Ureter (tissue), 1 donor: ENCODE measurements around the gene CACNA1F. TPM values are rescaled to one million over a fixed set of nuclear protein-coding genes. Genes with fewer than 3 reads are reported as not detected.

Experiments used
- DNase-seq: peaks from one replicate; pipeline ENCODE4 v3.0.0-alpha.2; 2020; ENCODE audit warnings: low spot score
- total RNA-seq: library from RNA; stranded (reverse); gene quantifications from one replicate; pipeline ENCODE4 v1.2.4, GENCODE V29; 2023
- donor health status: DM: yes; HTN: yes; CAD: no.

Gene CACNA1F
- total RNA-seq, 1 donor from 2014 or later, result 0.49 TPM

DNA sequence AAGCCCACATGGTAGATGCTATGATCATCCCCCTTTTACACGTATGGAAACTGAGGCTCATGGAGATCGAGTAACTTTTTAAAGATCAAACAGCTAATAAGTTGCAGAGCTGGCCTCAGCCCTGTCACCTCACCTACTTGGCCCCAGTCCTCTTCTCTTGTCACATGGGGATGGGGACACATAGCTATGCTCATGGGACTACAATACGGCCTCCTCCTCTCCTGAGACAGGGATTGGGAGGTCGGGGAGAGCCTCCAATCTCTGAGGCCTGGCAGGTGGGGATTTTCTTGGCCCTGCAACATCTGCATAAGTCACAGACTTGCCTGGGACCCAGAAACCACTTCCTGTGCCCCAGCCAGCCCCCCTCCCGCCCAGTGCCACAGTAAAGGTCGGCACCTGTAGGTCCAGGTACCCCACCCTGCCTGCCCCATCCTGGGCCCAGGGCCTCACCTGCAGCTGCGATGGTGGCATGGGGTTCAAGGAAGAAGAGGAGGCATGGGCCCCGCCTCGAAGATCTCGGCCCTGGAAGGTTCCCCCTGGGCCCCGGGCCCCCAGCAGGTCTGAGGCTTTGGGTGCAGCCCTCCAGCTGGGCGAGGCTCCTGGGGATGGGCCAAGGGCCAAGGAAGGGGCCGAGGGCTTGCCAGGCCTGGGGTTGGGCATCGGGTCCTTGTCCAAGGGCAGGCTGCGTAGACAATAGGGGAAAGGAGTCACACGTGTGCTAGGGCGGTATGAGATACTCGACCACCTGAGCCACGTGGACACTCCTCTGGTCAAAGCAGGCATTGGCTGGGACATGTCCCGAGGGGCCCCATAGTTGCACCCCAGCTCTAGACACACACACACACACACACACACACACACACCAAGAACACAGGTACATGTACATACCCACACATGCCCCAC, 25.0 kb upstream of the CACNA1F start:
- no peak for DNase-seq

DNA sequence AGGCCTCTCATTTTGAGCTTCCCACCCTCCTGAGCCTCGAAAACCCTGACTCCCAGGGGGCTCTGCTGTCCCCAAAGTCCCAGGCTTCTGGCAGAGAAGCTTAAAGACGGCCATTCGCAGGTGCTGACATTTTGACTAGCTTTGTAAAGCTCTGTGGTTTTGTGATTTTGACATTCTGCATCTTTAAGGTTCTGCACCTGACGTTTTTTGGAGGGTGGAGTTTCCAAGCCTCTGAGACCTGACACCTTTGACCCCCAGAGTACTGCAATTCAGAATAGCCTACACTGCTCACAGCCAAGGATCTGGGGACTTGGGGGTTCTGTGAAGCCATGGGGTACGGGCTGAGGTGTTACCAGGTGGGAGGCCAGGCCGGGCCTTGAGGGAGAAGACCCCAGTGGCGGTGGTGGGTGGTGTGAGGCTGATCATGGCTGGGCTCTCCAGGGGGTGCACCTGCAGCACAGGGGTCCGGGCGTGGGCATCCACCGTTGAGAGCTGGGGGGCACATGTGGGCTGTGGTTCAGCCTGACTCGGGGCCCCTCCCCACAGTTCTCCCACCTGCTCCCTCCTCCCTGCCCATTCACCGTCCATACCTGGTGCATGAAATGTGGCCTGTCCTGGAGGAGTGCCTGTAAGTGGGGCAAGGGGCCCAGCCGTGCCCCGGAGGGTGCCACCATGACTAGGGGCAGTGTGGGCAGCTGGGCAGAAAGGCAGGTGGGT, 24.1 kb upstream of the CACNA1F start:
- DNase-seq, result no peak

GRCh38 chrX:49256268-49256995, 23.3 kb upstream of the CACNA1F start:
- DNase-seq, result no peak

DNA sequence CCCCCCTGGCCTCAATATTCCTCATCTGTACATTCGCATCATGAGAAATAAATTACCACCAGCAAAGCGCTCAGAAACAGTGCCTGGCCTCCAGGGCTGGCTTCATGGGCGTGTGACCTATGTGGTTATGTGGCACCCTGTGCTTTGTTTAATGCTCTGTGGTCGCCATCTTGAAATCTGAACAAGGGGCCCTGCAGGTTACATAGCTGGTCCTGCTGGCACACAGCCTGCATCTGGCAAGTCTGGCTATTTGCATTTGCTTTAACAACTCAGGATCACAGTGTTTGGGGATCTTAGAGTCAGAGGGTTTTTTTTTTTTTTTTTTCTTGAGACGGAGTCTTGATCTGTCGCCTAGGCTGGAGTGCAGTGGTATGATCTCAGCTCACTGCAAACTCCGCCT, 21.5 kb upstream of the CACNA1F start:
- DNase-seq, result no peak

DNA sequence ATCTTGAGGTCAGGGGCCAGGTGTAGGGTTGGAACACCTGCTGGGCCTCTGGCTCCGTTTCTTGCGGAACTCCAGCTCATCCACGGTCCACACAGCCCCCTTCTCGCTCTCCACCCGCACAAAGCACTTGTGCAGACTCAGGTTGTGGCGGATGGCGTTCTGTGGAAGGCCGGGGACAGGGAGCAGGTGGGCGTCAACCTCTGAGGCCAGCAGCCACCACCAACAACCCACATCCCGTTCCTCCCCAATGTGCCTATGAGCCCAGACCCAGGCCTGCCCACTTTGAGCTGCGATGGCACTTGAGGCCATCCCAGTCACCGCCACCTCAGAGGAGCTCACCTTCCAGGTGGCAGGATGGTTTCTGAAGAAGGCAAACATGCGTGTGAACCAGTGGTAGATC, 18.2 kb upstream of the CACNA1F start:
- no peak for DNase-seq

- no peak for DNase-seq
These were observed 17.4 kb upstream of the CACNA1F start for GRCh38 chrX:49250578-49250977.

DNA sequence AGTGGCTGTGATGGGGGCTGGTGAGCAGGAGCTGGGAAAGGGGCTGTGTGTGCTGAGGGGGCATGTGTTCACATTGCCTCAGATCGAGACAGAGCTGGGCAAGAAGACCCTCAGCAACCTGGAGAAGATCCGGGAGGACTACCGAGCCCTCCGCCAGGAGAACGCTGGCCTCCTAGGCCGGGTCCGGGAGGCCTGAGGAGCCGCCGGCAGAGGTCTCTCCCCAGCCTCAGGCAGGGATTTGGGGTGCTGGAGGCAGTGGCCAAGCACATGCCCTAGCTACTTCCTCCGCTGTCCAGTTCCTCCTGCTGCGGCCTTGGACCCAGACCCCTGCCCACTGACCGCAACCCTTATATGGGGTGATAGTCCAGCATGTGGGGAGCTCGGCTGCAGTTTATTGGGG, 16.9 kb upstream of the CACNA1F start:
- no peak for DNase-seq

DNA sequence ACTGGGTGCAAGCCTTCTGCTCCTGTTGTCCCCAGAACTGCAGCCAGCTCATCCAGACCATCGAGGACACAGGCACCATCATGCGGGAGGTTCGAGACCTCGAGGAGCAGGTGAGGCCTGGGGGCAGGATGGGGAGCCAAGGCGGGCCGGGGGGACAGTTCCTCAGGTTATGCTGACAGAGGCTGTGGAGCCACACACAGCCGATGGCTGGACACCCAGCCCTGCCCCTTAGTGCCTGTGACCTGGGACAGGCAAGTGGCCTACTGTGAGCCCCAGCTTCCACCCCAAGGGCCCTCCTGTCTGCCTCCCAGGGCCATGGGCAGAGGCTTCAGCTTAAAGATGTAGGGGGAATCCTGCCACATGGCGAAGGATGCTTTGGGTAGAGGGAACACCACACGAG, 16.5 kb upstream of the CACNA1F start:
- no peak for DNase-seq

DNA sequence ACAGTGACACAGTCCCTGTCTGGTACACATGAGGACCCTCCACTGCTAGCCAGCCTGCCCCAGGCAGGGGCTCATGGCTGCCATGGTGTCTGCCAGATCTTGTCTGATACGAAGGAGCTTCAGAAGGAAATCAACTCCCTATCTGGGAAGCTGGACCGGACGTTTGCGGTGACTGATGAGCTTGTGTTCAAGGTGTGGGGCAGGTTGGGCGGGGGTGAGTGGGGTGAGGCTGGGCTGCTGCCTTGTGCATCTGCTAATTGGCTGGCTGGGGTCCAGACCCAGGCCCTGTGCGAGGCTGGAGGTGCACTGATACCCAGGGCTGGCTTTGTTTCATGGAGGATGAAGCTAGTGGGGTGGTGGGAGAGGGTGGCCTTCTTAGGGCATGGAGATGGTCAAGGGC, 15.9 kb upstream of the CACNA1F start:
- DNase-seq, result no peak

DNA sequence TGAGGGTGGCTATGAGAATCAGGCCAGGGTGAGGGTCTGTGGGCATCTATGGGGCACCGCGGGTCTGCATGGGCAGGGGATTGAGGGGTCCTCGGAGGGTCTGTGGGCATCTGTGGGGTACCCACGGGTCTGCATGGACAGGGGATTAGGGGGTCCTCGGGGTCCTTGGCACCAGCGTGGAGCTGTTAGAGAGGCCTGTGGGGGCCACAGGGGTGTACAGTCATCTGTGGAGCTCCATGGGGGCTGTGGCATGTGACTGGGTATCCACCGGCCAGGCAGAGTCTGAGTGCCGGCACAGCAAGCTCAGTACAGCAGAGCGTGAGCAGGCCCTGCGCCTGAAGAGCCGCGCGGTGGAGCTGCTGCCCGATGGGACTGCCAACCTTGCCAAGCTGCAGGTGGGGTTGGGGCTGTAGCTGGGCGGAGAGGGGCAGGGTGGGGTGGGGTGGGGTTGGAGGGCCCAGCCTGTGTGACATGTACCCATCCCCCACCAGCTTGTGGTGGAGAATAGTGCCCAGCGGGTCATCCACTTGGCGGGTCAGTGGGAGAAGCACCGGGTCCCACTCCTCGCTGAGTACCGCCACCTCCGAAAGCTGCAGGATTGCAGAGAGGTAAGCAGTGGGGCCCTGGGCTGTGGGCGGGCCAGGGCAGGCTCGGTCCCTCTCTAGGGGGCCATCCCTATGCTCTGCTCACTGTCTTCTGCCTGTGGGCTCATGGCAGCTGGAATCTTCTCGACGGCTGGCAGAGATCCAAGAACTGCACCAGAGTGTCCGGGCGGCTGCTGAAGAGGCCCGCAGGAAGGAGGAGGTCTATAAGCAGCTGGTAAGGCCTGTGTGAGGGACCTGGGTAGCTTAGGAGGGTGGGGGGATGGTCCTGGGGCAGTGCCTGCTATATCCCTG, 15.0 kb upstream of the CACNA1F start:
- no peak for DNase-seq

DNA sequence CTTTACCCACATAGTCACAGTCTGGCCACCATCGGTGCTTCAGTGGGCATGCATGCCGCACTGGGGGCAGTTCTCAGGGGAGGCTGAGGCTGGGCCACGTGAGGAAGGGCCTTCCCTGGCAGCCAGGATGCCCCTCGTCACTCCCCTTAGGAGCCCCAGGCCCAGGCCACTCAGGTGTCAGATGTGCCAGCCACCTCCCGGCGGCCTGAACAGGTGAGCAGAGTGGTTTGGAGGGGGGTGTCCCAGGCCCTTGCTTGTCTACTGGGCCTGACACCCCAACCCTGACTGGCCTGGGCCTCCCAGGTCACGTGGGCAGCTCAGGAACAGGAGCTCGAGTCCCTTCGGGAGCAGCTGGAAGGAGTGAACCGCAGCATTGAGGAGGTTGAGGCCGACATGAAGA, 14.2 kb upstream of the CACNA1F start:
- DNase-seq, result no peak

DNA sequence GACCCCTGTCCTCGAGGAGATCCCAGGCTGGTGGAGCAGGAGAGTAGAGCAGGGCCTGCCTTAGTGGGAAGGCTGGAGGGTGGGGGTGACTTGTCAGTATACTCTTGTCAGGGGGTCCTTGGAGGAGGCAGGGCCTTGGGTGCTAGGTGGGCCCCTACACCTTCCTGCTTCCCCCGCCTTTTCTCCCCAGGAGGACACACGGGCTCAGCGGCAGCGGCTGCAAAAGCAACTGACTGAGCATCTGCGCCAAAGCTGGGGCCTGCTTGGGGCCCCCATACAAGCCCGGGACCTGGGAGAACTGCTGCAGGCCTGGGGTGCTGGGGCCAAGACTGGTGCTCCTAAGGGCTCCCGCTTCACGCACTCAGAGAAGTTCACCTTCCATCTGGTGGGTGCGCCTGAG, 13.4 kb upstream of the CACNA1F start:
- no peak for DNase-seq

DNA sequence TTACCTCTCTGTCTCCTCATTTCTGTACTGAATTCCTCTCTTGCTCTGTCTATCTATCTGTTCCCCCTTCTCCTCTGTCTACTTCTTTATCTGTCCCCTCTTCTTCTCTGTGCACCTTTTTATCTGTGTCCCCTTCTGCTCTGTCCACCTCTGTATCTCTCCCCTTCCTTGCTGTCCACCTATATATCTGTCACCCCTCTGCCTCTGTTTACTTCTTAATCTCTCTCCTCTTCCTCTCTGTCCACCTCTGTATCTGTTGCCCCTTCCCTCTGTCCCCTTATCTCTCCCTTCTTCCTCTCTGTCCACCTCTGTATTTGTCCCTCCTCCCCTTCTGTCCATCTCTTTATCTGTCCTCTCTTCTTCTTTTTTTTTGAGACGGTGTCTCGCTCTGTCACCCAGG, 11.1 kb upstream of the CACNA1F start:
- no peak for DNase-seq

- no peak for DNase-seq
These were observed 10.0 kb upstream of the CACNA1F start for GRCh38 chrX:49243166-49243565.

DNA sequence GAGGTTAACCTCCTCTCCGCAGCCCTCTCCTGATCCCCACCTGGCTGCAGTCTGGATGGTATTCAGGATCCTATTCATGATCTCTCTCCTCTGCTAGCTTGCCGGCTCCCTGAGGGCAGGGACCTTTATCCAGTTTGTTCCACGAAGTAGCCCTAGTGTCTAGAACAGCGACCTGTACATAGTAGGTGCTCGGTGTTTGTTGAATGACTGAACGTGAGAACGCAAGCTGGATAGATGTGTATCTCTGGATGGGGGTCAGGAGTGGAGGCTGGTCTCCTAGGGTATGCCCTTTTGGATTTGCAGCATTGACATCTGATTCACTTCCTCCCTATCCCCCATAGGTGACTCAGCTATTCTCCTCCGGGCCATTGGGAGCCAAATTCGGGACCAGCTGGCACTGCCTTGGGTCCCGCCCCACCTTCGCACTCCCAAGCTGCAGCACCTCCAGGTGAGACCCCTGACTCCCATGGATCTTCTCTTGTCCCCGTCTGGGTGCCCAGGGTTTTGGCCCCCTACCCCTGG, 9.5 kb upstream of the CACNA1F start:
- no peak for DNase-seq

GRCh38 chrX:49238735-49239134, 5.6 kb upstream of the CACNA1F start:
- no peak for DNase-seq

GRCh38 chrX:49237060-49237459, 3.9 kb upstream of the CACNA1F start:
- DNase-seq, result no peak

DNA sequence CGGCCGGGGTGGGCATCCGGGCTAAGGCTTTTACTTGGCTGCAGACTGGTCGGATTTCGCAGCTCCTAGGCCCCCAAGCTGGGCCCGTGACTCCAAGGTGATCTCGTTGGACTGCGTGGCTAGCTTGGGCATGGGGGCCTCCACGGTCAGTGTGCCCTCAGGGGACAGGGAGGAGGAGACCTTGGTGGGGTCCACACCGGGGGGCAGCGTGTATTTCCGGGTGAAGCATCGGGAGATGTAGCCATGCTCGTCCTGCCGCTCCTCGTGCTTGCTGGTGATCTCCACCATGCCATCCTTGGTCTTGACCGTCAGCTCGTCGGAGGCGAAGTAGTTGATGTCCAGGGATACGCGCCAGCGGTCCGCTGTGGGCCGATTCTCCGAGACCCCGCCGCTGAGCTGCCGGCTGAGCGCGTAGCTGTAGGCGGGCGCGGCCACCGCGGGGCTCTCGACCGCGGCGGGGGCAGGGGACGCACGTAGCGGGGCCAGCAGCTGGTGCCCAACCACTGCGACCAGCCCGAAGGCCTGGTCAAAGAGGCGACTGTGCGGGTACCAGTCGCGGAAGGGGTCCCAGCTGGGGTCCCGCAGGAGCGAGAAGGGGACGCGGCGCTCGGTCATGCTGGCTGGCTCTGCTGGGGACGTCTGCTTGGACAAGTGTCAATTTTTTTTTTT, 881 bp upstream of the CACNA1F start:
- no peak for DNase-seq

DNA sequence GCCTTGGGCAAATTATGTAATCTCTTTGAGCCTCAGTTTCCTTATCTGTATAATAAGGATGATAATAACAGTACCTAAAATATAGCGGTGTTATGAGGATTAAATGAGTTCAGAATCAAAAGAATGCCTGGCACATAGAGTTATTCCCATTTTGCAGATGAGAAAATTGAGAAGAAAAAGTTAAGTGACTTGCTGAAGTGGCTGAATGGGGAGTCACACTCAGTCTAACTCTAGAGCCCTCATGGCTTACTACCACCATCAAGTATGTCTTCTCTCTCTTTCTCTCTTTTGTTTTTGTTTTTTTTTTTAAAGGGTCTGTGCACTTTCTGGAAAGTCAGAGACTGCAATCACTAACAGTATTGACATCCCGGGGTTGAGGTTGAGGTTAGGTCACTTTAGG, 615 bp downstream of the CACNA1F start:
- no peak for DNase-seq

DNA sequence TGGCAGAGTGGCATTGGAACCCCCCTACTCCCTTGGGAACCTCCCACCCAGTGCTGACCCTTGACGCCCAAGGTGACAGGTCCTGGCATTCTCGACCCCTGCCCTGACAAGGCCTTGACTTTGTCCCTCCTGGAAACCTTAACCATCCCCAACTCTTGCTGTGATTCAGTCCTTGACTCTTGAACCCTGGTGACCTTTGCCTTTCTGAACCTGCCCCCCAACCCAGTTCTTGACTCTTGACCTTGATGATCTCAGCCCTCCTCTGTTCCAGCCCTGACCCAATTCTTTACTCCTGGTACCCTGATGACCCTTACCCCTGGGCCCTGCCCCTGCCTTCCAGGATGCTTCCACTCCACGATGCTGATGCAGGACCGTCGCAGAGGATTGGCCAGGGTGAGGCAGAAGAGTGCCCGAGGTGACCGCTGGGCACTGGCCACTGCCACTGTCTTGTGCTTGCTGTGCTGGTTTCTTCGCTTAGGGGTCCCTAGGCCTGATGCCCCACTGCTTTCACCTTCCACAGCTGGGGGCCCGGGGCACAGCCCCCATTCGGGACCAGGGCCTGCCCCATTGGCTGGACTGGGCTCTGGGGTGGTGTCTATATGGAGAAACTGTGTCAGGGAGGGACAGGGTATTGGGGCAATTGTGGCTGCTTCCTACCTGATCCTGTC, 1.7 kb downstream of the CACNA1F start:
- no peak for DNase-seq
